Inflammatory macrophage treated with lipopolysaccharide for 4 hours (primary cell): ENCODE data around the gene FARP2.
"Not testable (repeated sequence)": the region's sequence is repeated elsewhere in the genome, so short reads cannot be mapped to it uniquely, and the experiment has no call there.

Experiments used
- DNase-seq: peaks from one replicate; pipeline ENCODE4 v3.0.0-alpha.2; 2020

The FARP2 gene

DNA sequence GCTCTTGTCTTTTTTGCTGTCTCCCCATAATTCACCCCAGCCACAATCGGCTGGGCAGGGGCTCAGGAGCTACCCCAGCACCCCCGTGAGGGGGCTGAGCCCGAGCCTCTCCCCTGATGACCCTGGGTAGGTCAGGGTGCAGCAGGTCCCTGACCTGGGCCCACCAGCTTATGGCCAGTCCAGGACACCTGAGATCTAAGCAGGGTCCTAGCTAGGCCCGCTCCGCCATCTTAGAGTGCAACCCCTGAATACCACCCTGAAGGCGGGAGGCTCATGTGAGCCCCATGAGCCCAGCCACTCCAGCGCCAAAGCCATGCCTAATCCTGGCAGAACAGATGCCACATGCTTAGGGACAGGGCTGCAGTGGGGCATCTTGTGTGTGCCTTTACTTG is 136.1 kb downstream of the FARP2 start:
- no peak for DNase-seq

DNA sequence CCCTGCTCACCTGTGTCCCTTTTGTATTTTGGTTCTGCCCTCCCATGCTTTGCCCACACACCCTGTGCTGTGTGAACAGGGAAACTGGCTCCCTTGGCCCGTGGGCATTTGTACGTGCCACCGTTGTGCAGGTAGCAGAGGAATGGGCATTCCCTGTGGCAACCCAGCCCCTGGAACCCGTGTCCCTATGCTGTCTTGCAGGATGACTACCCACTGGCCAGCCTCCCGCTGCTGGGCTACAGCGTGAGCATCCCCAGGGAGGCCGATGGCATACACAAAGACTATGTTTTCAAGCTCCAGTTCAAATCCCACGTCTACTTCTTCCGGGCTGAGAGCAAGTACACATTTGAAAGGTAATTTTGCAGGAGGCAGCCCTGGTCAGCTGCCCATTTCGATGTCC is 137.0 kb downstream of the FARP2 start:
- no peak for DNase-seq

DNA sequence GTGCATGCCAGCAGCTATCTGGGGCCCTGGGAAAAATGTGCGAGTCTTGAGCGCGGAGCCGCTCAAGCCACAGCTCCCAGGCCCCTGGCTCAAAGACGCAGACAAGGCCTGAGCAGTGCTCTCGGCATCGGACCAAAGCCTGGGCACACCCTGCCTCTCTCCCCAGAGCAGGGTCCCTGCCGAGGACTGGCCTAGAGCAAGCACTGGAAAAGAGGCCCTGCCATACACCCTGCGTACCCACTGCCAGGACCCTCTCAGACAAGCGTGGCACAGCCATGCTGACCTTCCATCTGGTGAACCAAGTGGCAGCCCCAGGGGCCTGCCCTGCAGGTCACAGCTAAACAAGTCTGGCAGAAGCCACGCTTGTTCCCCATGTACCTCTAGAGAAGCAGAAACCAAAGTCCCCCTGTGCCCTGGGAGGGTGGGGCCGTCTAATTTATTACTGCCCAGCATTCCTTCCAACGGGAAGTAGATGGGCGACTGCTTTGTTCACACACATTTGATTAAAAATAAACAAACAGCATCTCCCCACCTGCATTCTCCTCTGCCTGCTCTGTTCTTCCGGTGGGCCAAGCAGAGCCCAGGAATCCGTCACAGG is 138.3 kb downstream of the FARP2 start:
- no peak for DNase-seq

DNA sequence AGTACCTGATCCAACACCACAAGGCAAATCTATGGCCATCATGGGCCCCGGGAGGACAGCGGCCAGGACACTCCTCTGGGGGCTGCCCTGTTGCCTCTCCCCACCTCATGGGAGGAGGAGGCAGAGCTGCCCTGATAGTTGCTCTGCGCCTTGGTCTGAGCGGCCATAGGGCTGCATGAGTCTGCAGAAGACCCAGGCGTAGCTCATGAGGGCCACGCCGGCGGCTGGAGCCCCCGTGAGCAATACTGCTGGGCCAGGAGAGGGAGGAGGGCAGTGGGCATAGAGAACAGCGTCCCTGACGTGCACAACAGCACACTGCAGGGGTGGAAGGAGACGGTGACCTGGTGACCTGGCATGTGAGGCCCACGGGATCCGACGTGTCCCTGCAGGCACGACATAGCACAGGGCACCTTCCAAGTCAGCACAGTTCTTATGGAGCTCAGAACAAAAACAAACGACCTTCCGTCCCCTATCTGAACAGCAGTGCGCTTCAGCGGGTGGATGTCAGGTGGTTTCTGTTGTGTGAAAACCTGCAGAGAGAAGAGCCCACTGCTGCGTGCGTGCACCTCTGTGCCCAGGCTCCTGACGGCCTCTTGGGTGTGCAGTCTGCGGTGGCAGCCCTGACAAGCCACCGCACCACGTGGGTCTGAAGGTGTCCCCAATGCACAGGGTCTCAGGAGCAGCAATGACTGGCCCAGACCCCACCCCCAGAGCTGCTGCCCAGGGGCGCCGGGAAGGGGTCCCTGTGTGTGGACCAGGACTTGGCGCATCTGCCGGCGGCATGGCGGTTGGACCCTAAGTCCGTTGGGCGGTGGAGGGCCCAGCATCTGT is 139.3 kb downstream of the FARP2 start:
- DNase-seq: no peak

DNA sequence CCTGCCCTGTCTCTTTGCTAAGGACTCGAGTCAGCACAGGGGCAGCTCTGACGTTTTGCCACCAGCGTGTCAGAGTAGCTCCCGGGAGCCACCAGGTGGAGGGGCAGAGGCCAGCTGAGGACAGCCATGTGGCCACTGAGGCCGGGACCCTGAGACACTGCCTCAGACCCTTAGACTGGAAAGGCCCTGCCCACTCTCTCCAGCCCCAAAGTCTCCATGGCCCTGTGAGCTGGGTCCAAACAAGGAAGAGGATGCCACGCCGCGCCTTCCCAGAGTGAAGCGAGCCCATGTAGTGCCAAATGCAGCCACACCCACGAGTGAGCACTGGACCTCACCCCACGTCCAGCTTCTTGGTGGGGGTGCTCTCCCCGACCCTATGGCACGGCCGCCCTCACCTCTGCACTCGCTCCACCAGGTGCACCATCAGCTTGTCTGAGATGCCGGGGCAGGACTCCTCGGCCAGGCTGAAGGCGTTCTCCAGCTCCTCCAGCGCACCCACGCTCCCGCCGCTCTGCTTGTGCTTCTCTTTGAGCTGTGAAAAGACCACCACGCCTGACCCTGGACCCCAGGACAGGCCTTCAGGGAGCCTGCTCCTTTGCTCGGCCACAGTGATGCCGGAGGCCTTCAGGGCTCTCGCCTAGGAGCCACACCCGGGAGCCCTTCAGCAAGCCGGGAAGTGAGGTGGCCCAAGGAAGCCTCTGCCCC is 140.1 kb downstream of the FARP2 start:
- DNase-seq: no peak

DNA sequence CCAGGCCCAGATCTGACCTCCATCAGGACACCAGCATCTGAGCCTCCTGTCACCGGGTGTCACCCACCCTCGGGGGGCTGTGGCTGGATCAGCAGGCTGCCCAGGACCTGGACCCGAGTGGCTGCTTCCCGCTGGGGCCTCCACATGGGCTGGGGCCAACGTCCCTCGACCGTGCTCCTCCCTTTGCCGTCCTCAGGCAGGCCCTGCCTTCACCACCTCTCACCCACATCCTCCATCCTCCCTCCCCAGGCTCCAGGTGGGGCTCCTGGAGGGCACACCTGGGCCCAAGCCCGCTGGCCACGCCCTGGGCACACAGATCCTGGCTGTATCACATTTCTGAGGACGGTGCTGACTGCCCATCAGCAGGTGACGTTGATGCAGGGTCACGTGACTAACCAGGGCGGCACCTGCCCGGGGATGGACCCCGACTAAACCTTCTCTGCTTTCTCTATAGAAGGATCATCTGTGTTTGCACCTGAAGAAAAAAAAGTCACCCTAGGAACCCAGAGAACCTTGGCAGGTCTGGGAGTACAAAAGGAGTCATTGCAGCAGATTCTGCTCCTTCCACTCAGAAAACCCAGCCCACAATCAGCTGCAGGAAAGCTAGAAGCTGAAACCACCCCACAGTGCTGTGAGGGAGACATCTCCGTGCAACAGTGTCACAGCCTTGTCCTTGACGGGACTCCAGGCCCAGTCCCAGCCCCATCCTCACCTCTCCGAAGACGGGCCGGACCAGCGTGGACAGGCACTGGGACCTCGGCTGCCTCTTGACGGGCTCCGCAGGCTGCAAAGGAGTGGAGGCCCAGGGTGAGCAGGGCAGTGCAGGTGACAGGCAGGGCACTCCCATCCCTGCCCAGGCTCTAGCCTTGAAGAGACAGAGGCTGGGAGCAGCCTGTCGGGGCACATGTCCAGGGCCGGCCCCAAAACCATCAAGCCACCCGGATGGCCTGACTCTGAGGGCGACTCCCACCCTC is 141.1 kb downstream of the FARP2 start:
- DNase-seq: no peak

DNA sequence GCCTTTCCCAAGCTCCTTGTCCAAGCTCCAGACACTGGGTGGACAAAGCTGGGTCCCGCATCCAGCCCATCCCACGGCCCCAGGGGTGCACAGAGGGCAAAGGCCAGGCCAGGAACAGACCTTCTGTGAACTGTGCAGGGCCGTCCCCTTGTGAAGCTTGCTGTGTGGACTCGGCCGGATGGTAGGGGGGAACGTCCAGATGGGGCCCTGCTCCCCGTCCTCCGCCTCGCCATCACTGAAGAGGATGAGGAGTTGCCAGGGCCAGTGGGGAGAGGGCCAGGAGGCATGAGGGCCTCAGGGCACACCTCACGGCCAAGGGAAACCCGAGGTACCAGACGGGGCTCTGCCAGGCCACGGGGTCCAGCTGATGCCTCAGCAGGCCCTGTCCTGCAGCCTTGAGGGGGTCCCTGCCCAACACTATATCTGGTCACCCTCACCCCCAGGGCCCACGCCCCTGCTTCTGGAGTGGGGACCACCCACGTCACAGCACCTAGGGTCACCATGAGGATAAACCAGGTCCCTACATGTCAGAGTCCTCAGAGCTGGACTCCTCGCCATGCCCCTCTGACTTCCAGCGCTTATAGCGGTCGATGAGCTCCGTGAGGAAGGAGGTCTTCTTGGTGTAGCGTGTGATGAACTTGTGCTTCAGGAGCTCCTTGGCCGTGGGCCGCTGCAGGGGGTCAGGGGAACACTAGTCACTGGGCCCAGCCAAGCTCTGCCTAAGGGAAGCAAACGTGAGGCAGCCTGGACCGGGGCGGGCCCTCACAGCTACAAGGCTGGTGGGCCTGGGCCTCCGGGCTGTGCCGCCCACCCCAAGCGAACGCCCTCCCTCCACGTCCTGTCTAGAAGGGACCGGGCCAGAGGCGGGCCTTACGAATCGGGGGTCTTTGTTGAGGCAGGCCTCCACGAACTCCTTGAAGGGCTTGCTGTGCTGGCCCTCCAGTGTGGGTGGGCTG is 142.3 kb downstream of the FARP2 start:
- DNase-seq: no peak

DNA sequence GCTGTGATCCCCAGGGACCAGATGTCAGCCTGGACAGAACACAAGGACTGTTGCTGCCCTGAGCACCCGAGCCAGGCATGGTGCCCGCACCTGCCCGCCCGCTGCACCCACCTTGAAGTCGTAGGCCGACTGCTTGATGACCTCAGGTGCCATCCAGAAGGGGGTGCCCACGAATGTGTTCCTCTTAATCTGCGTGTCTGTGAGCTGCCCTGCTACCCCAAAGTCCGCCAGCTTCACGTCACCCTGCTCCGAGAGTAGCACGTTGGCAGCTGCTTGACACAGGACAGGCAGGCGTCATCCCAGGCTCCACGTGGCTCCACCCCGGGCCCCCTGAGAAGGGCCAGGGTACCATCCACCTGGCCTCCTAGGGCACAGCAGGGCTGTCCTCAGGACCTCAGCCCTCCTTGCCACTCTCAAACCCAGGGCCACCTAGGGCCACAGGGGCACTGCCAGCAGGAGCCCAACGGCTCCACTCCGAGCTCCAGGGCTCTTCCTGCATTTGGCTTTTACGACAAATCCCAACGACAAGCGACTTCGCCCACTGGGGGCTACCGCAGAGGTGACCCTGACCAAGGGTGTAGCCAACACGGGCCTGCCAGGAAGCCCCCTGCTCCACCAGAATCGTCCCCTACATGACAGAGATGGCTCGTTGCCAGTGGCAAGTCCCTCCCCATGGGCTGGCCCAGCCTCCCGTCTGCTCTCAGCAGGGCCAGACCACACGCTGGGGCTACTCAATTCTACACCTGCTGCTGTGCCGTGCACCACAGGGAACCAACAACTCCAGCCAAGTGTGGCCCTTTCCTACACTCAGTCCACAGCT is 143.3 kb downstream of the FARP2 start:
- no peak for DNase-seq

DNA sequence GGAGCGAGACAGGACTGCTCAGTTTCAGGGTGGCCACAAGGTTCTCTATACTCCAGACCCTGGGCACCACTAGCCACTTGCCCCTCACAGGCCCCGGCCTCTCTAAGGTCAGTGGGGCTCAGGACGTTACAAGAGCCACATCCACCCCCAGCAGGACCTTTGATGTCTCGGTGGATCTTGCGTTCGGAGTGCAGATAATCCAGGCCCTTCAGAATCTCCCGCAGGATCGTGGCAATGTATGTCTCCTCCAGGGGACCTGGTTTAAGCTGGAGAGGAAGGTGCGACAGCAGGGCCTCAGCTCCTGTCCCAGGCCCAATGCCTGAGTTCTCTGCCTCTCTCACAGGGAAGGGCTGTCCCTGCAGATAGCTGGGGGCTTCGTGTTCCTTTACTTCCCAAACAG is 143.9 kb downstream of the FARP2 start:
- DNase-seq: no peak

DNA sequence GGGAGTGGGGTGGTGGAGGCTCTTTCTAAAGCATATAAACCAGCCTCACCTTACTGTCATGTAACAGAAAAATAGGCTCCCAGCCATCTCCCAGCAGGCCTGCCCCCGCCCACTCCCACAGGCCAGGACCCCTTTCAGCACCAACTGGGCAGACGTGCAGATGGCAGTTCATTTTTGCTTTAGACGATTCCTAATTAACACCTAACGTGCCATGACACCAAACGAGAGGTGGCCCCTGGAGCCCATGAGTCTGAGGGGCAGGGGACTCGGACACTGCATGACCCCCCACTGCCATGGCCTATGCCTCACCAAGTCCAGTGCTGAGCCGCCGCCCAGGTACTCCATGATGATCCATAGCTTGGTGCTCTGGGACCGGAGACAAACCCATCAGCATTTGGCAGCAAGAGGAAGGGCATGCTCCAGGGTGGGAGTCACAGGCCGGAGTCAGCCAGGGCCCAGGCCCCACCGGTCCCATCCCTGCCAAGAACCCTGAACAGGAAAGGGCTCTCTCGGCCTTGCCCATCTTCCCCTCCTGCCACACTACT is 144.4 kb downstream of the FARP2 start:
- no peak for DNase-seq

DNA sequence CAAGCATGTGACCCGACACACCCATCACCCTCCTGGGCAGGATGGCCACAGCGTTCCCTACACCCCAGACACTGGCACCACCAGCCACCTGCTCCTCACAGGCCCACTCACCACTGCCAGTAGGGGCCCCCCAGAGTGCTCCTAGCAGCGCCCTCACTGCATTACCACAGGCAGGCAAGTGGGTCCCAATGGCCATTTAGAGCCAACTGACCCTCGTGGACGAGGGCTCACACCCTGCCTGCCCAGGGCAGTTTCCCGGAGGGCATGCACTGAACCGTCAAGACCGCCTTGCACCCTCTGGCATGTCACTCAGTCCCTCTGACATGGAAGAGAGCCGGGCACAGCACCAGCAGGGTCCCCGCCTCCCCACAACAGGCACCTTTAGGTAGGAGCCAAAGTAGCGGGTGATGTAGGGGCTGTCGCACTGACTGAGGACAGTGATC is 145.0 kb downstream of the FARP2 start:
- DNase-seq: no peak

DNA sequence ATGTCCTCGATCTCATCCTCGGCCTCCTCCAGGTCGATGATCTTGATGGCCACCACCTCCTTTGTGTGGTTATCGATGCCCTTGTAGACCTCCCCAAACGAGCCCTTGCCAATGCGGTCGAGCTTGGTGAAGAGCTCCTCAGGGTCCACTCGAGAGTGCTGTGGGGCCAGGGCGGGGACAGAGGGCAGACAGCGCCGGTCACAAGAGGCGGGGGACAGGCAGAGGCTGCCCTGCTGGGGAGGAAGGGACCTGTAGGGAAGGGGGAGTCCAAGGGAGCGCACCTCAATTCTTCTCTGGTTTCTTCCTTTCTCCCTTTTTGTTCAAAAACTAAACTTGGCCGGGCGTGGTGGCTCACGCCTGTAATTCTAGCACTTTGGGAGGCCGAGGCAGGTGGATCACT is 145.5 kb downstream of the FARP2 start:
- no peak for DNase-seq

DNA sequence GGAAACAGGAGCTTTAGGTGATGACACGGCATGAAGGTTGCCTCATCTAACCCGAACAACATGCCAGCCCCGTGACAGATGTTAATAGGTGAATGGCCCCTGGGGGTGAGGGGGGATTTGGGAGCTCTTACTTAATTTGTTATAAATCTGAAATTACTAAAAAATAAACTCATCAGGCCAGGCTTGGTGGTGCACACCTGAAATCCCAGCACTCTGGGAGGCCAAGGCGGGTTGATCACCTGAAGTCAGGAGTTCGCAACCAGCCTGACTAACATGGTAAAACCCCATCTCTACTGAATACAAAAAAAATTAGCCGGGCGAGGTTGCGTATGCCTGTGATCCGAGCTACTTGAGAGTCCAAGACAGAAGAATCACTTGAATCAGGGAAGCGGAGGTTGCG is 146.2 kb downstream of the FARP2 start:
- DNase-seq: no peak

DNA sequence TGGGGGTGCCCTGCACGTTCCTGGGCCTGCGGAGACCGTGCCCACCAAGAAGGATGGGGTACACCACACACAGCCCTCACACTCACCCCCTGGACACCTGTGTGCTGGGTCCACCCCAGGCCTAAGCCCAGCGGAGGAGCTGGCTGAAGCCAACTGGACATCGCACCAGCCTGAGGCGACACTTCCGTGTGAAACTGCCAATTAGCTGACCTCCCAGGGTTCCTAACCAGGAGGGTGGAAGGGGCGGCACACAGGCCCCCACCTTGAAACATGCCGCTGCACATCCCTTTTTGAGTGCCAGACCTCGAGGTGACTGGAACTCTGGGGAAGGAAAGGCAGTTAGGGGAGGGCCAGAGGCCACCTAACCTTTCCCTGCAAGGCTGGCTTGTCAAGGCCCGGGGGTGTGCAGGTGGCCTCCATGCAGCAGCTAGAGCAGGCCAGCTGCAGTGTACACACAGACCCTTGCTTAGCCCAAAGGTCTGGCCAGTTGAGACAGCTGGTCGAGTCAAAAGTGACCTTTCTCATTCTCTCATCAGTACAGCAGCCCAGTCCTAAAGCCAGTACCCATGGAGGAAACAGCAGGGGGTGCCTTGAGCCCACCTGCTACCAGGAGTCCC is 147.8 kb downstream of the FARP2 start:
- no peak for DNase-seq

DNA sequence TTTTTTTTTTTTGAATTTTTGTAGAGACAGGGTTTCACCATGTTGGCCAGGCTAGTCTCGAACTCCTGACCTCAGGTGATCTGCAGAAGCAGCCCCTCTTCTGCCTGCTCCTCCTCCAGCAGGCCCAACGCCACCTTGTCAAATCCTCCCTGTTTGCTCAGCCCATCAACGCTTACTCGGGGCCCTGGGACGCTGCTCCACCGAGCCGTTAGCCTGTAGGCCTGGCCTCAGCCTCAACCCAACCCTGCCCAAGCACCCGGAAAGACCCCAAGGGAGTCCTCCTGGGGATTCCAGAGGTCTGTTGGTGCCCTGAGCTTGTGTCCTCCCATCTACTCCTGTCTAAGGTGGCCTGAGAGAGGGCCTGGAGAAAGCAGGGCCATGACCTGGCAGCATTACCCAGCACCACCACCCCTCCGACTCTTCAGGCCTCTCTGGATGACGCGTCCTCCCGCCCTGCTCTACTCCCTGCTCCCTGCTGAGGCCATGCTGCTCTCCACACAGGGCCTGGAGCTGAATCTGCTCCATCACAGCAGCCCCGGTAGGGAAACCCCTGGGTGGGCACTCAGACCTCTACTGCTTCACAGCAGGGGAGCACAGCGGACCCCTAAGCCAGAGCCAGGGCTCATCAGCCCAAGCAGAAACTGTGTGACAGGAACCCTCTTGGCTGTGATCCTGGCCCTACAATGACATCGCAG is 149.1 kb downstream of the FARP2 start:
- DNase-seq: no peak

DNA sequence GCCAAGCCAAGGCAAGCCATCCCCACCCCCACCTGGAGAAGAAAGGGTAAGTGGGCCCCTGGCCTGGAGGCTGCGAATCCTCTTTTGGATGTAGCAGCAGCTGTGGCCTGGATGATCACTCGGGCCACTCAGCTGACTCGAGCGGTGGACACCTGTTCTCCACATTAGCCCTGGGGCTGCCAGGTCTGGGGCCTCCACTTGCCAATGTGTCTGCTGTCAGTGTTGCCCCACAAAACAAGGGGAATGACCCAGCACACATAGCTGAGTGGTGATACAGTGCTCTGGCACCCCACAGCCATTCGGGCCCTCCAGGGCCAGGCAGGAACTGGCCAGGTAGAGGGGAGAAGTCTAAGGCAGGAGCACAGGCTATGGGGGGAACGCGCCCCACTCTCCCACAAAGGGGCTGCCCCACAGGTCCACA is 149.7 kb downstream of the FARP2 start:
- no peak for DNase-seq

DNA sequence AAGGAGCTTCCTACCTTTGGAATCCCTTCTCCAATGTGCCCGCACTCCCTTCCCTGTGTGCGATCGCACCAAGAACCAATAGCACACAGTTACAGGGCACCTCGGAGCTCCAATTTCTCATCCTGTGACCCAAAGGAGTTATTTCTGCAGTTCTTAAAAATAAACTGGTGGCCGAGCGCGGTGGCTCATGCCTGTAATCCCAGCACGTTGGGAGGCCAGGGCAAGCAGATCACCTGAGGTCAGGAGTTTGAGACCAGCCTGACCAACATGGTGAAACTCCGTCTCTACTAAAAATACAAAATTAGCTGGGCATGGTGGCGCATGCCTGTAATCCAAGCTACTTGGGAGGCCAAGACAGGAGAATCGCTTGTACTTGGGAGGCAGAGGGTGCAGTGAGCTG is 150.2 kb downstream of the FARP2 start:
- not testable (repeated sequence) for DNase-seq

DNA sequence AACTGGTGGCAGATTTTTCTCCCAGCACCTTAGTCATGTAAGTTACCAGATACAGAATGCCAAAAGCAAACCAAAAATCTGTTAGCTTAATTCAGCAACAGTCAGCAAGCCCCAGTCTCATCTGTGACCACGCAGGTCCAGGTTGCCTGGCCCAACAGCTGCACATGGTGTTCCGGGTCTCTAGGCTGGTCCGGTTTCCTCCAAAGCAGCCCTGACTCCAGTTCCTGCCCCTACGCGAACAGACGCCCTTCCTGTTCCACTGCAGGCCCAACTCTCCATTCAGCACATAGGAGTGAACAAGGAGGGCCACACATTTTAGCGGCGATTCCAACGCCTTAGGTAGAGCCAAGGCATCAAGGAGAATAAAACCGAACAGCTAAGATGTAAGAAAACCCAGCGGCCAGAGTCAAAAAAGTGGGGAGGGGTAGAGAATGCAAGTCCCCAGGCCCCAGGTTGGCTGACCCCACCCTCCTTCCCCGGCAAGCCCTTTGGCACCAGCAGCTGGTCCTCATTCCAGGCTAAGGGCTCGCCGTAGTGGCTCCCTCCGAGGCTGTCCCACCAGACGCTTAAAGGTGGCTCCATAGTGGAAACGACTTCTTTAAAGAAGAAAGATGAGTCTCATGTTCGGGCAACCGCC is 150.8 kb downstream of the FARP2 start:
- DNase-seq: no peak
